NK-92 treated with Interleukin-12 subunit alpha and Interleukin-12 subunit beta, amount 100 ng/mL, for 24 hours (cell line): ENCODE data around the gene KRTAP4-7.
"Not testable (repeated sequence)": the region's sequence is repeated elsewhere in the genome, so short reads cannot be mapped to it uniquely, and the experiment has no call there.

Source experiments
- DNase-seq: peaks from one replicate; lab custom pipeline; 2025; lab: John Stamatoyannopoulos, UW

KRTAP4-7 gene

GRCh38 chr17:41084100-41084856 is at the start of gene KRTAP4-7:
TSS of gene KRTAP4-7 (plus strand) at chr17:41084150. CDS start at chr17:41084207, 57 bp downstream.
- not testable (repeated sequence) for DNase-seq

DNA sequence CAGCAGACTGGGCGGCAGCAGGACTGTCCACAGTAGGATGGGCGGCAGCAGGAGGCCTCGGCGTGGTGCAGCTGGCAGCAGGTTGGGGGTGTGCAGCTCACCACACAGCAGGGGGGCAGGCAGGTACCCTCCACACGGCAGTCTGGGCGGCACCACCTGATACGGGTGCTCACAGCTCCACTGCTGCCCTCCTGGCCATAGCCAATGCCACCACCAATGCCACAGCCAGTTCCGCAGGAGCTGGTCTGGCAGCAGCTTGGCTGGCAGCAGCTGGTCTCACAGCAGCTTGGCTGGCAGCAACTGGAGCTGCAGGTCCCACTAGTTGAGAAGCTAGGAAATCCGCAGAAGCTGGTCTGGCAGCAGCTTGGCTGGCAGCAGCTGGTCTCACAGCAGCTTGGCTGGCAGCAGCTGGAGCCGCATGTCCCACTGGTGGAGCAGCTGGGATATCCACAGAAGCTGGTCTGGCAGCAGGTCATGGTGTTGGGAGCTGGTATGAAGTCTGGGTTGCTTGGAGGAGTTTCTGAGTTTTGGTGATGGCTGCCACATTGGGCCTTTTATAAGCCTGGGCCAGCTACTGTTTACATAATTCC is 49.5 kb upstream of the KRTAP4-7 start, which contains the start of gene KRTAP1-3:
KRTAP1-3 (minus strand) TSS at position 529 of the 590 bp plus-strand sequence; CDS start at position 476, 53 bp downstream.
- not testable (repeated sequence) for DNase-seq

DNA sequence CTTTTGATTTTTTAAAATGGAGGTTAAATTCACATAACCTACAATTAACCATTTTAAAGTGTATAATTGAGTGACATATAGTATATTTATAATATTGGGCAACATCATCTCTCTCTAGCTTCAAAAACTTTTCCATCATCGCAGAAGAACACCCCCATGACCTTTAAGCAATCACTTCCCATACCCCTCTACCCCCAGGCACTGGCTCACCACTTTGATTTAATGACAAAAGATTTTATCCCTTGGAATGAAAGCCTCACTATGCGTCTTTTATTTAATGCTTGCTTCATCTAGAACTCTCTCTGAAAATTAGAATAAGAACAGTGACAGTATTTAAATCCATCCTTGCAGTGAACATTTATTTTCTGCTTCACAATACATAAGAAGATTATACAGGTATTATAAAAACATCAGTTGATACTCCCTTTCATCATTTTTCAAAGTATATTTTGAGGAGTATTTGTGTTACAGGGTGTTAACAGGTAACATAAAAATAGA is 46.0 kb upstream of the KRTAP4-7 start:
- DNase-seq: no peak

DNA sequence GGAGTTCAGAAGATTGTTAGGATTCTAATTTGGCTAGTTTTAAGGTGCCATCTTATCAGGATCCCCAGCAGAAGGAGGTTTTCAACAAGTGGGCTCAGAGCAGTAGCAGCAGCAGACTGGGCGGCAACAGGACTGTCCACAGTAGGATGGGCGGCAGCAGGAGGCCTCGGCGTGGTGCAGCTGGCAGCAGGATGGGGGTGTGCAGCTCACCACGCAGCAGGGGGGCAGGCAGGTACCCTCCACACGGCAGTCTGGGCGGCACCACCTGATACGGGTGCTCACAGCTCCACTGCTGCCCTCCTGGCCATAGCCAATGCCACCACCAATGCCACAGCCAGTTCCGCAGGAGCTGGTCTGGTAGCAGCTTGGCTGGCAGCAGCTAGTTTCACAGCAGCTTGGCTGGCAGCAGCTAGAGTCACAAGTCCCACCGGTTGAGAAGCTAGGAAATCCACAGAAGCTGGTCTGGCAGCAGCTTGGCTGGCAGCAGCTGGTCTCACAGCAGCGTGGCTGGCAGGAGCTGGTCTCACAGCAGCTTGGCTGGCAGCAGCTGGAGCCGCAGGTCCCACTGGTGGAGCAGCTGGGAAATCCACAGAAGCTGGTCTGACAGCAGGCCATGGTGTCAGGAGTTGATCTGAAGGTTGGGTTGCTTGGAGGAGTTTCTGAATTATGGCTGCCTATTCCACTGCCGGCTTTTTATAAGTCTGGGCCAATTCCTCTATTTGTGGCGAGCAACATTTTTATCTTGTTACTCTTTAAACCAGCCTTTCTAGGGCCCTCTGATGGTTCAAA is 43.0 kb upstream of the KRTAP4-7 start, which contains the start of gene KRTAP1-1:
KRTAP1-1 (minus strand) TSS at position 668 of the 789 bp plus-strand sequence; CDS start at position 615, 53 bp downstream.
- not testable (repeated sequence) for DNase-seq

DNA sequence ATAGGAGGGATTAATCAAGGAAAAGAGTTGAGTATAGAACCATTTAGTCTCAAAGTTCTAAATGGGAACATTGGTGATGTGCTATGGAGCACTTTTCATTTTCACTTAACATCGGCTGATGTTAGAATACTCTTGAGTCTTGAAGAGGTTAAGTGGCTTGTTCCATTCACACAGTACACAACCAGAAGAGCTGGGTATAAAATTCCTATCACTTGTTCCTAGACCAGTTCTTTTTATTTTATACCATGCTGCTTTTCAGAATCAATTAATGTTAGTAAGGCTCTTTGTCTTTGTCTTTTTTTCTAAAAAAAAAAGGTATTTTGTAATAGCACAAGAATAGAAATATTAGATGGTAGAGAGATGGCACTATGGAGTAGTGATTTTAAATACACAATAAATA is 41.0 kb upstream of the KRTAP4-7 start:
- no peak for DNase-seq

- not testable (repeated sequence) for DNase-seq
Measured at GRCh38 chr17:41046735-41047465, 37.0 kb upstream of the KRTAP4-7 start, which contains the start of gene KRTAP2-1. TSS of gene KRTAP2-1 (minus strand) at chr17:41047316. CDS start at chr17:41047267, 49 bp downstream.

- DNase-seq: no peak
Measured at GRCh38 chr17:41048441-41048840, 35.5 kb upstream of the KRTAP4-7 start.

- no peak for DNase-seq
Measured at GRCh38 chr17:41049110-41049509, 34.8 kb upstream of the KRTAP4-7 start.

GRCh38 chr17:41052566-41052965 is 31.4 kb upstream of the KRTAP4-7 start:
- no peak for DNase-seq

GRCh38 chr17:41054025-41054424 is 29.9 kb upstream of the KRTAP4-7 start:
- no peak for DNase-seq

- not testable (repeated sequence) for DNase-seq
Measured at GRCh38 chr17:41054556-41054955, 29.4 kb upstream of the KRTAP4-7 start.

- not testable (repeated sequence) for DNase-seq
Measured at GRCh38 chr17:41055130-41055529, 28.8 kb upstream of the KRTAP4-7 start, which contains the start of gene KRTAP2-2. TSS of gene KRTAP2-2 (minus strand) at chr17:41055230. CDS start at chr17:41055211, 19 bp downstream.

GRCh38 chr17:41057547-41057946 is 26.4 kb upstream of the KRTAP4-7 start:
- no peak for DNase-seq

DNA sequence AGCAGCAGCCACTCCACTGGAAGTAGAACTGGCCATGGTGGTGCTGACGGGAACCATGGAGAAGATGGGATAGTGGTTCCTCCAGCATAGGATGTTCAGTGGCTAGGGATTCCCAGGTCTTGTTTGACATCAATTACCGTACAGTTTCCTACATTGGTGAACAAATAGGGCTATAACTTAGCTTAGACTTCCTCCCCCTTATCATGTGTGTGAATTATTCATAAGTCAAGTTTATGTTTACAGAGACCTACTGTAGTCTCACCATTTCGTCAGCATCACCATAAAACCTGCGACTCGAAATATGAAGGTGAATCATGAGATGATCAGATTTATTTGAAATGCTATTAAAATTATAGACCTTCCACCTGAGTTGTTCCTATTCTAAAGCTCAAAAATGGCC is 25.2 kb upstream of the KRTAP4-7 start:
- DNase-seq: no peak

DNA sequence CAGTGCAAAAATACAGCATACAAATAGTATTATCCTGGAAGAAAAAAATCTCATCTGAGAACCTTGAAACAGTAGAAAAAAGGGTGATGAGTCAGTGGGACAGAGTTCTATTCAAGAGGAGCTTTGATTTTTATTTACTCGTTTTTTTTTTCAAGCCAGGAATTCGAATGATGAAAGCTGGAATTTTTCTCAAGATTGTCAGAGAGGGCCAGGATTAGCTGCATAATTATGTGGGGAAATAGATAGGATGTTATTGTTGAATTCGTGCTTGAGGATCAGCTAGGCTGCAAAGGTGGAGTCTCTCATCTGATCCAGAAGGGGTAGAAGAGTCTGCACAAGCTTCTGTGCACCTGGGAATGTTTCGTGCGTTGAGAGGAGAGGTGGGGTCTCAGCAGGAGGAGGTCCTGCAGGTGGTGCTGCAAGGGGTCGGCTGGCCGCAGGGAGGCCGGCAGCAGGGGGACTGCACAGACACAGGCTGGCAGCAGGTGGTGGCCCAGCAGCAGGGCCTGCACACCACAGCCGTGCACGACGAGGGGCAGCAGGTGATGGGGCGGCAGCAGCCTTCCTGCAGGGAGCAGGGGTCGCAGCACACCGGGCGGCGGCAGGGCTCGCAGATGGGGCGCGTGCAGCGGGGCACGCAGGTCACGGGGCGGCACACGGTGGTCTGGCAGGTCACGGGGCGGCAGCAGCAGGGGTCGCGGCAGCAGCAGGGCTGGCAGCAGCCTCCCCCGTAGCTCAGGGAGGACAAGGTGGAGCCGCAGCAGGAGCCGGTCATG is 24.5 kb upstream of the KRTAP4-7 start:
- not testable (repeated sequence) for DNase-seq

GRCh38 chr17:41060052-41060604 is 23.8 kb upstream of the KRTAP4-7 start, which contains the start of gene KRTAP2-3:
TSS of gene KRTAP2-3 (minus strand) at chr17:41060114. CDS start at chr17:41060050, 64 bp downstream.
- no peak for DNase-seq

DNA sequence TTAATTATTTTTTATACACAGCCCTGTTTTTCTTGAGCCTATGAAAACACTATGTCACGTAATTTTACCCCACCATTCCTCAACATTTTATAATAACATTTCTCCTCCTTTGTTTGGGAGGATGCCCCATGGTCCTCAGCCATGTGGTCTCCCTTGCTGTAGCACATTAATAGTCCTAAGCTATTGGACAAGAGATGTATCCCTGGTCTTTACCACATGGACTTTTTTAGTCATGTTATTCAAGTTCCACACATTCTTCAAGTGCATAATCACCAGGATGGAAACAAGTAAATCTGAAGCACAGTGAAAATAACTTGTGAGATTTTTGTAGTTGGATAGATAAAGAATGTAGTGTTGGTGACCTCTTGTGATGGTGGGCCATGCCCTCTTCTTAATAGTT is 22.0 kb upstream of the KRTAP4-7 start:
- DNase-seq: no peak

DNA sequence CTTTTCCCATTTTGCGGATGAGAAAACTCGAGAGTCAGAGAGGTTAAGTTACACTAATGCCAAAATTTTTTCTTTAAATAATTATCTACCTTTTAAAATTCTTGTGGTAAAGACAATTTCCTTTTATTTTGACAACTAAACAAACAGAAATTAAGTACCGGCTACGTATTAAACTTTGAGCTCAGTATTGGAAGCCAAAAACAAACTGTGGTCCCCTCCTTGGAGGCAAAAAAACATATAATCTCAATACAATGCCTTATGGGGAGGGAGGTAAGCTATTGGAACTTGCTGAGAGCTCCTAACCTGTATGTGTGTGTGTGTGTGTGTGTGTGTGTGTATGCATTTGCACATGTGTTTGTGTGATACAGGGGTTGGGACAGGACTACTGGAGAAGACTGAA is 20.5 kb upstream of the KRTAP4-7 start:
- DNase-seq: no peak

GRCh38 chr17:41064301-41064700 is 19.6 kb upstream of the KRTAP4-7 start:
- DNase-seq: no peak
